Activated naive CD4-positive, alpha-beta T cell treated with Interleukin-2 at 50 U/mL for 16 hours (primary cell): ENCODE results near the gene CTU2.
A peak's percentile ranks its signal among the peaks of the same experiment; 100 is the strongest.

Experiments
- DNase-seq: peaks from one replicate; pipeline ENCODE4 v3.0.0-alpha.2; 2020

Gene CTU2

DNA sequence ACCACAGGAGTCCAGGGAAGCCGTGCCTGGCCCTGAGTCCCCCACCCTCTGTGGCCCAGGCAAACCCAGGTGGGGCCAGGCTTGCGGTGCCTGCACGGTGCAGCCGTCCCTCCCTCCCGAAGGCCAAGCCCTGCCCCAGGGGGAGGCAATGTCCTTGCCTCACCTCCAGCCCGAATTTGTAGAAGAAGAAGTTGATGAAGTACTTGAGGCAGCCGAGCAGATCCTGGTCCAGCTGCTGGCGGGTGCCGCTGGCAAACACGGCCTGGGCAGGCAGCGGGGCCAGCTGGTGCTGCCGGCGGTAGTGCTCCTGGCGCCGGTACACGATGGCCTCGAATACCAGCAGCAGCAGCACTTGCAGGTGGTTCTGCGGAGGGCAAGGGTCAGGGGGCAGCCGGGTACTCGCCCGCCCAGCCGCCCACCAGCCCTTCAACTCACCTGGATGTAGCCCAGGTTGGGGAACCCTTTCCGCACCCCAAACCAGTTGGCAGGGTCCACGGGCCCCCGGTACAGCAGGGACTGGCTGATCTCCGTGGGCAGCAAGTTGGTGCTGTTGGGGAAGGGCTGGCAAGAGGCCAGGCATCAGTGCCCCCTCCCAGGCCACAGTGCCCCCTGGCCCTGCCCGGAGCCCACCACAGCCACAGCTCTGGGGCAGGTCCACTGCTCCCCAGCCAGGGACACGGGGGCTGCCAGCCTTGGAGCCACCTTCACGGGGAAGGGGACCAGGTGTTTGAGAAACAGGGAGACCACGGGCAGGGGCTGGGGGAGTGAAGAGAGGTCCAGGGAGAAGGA, 26.1 kb downstream of the CTU2 start:
- no peak for DNase-seq

DNA sequence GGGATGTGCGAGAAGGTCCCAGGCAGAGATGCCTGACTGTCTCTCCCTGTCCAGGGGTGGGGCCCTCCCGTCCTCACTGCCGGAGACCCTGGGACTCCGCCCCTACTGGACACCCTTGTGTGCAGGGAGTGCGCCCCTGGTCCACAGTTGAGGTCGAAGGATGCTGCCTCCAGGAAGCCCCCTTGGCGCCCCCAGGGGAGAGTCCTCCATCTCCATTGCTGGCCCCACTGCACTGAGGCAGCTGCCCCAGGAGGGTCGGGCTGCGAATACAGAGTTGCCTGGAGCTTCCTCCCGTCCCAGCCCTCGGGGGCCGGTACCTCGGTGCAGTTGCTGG, 26.6 kb downstream of the CTU2 start:
- no peak for DNase-seq

DNA sequence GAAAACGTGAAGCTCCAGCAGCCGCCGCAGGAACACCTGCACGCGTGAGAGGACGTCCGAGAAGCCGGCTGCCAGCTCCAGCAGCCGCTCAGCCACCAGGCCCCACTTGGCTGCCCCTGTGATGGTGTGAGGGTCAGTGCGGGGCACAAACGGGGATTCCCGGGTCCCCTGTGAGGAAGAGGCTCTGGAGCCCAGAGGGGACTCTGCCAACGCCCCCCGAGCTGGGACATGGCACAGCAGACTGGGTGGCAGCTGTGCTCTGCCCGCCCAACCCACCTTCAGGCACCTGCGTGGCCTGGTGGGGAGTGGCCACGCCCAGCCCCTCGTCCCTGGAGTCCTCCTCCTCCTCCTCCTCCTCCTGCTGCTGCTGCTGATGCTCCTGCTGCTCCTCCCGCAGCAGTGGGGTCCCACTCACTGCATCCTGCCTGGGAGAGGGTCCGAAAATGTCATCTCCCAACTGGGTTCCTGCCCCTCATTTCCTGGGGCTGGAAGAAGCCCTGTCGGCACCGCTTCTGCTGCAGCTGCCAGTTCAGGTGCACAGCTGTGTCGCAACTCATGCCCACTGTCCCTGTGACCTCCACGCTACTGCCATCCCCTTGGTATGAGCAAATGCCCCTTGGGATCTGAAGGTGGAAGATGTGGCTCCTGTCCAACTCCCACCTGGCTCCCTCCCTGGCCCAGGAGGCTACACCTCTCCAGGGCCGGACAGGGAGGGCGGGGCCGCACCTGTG, 27.5 kb downstream of the CTU2 start:
- no peak for DNase-seq

DNA sequence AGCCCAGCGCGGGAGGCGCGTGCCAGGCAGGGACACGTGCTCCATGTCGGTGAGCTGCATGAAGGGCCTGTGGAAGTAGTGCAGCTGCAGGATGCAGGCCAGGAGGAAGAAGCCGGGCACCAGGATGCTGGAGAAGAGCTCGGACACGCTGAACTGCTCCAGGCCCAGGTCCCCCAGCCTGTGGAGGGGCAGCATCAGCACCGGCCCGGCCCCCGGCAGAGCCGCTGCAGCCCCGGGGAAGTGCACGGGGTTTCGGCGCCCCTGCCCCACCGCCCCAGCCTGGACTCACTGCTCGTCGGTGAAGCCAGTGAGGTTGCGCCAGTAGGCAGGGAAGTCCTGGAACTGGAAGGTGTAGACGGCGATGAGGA, 28.0 kb downstream of the CTU2 start:
- DNase-seq = no peak

DNA sequence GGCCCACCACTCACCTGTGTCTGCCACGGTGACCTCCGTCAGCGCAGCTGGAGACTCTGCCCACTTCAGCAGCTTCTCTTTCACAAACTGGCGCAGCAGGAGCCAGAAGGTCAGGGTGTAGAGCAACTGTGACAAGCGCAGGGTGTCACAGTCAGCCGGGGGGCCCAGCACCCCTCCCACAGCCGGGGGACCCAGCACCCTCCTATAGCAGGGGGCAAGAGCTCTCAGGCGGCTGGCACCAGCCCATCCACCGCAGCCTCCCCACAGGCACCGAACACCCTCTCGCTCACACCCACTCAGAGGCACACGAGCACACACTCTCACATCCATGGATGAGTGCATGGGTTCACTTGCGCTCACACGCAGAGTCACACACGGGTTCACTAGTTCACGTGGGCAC, 28.8 kb downstream of the CTU2 start:
- no peak for DNase-seq

DNA sequence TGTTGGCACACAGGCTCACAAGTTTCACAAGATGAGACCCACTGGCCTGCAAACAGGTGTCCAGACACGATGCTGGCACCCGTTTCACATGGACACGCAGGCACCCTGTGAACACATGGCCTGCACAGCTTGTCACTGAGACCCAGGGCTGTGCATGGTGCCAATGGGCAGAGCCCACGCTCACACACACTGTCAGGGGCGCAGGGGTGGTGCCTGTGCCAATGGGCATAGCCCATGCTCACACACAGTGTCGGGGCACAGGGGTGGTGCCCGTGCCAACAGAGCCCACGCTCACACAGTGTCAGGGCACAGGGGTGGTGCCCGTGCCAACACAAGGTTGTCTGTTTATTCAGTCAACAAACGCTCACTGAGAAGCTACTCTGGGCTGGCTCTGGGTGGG, 29.3 kb downstream of the CTU2 start:
- DNase-seq = no peak

DNA sequence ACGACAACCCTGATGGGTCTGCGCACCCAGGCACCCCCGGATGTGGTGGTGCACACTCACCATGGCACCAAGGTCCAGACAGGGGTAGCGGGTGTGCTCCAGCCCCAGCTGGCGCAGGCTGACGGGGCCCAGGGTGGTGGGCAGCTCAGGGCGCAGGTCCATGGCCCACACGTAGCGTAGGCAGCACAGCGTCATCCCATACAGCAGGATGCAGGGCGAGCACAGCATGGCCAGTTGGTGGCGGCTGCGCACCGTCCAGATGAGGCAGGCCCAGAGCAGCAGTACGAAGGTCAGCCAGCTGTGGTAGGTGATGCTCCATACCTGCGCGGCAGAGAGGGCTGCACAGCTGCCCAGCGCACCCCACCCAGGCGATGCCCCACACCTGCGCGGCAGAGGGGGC, 29.8 kb downstream of the CTU2 start:
- no peak for DNase-seq

DNA sequence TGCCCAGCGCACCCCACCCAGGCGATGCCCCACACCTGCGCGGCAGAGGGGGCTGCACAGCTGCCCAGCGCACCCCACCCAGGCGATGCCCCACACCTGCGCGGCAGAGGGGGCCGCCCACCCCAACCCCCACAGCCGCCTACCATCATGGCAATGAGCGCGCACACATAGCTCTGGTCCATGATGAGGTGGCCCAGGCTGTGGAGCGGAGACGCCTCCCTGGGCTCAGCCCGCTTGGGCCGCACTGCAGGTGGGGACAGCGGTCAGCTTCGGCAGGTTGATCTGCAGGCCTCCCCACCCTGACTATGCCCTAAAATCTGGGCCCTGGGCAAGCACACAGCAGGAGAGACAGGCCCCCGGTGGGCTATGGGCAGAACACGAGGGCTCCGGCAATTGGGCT, 30.2 kb downstream of the CTU2 start:
- DNase-seq = no peak

DNA sequence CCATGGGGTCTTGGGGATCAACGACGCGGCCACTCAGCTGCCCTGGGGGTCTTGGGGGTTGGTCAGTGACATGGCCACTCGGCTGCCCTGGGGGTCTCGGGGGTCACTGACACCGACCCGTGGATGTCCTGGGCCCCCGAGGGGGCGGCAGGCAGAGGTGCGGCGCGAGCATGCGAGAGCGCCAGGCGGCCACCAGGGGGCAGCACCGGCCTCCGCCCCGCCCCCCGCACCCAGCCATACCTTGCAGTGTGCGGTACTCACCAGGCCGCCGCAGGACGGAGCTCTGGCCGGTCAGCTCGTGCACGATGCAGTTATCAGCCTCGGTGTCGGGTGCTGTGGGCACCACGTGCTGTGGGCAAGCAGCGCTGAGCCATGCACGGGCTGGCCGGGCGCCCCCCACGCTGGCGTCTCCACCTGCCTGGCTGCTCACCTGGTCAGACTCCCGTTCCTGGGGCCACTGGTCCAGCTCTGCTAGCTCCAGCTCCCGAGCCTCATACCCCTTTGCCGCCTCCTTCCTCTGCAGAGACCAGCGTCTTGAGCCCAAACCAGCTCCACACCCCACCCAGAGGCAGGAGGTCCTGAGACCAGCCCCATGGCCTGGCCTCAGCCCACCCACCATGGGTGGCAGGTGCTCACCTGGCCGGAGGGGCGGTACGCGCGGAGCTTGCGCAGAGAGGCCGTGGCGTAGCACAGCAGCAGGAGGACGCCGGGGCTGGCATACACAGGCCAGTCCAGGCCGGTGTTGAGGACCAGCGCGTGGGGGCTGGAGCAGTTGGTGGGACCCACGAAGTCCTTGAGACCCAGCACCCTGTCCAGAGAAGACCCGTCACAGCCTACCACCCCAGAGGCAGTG, 31.2 kb downstream of the CTU2 start:
- peak; percentile 68 for DNase-seq

DNA sequence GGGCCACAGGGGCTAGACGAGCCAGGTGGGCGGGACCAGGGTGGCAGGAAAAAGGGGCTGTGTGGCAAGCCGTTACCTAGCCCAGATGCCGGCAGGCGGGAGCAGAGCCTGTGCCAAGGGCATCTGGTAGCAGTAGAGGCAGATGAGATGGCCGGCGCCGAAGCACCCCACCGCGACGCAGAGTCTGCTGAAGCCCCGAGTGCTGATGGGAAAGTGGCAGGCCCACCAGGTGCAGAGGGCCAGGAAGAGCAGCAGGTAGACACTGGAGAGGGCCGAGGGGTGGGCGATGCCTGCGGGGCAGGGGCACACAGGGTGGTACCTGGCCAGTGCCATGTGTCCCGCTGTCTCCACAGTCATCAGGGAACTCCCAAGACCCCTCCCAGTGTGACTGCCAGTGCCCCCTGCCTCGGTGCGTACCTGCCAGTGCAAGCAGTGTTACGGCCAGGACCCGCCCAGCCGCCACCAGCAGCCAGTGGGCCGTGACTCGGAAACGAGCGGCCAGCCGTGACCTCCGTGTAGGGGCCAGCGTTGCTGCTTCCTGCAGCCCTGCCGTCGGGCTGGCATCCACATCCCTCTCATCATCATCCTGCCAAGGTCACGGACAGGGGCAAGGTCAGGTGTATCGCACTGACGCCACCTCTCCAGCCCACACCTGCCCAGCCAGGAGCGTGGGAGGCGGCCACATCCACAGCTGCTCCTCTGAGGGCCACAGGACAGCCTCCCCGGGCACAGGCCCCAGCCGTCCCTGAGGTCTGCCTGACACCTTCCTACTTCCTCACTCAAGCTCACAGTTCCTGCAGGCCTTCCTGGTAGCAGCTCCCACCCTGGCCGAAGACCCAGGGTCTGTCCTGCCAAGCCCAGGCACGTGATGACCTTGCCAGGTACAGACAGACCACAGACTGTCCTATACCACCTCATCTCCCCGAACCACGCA, 32.1 kb downstream of the CTU2 start:
- DNase-seq = no peak

DNA sequence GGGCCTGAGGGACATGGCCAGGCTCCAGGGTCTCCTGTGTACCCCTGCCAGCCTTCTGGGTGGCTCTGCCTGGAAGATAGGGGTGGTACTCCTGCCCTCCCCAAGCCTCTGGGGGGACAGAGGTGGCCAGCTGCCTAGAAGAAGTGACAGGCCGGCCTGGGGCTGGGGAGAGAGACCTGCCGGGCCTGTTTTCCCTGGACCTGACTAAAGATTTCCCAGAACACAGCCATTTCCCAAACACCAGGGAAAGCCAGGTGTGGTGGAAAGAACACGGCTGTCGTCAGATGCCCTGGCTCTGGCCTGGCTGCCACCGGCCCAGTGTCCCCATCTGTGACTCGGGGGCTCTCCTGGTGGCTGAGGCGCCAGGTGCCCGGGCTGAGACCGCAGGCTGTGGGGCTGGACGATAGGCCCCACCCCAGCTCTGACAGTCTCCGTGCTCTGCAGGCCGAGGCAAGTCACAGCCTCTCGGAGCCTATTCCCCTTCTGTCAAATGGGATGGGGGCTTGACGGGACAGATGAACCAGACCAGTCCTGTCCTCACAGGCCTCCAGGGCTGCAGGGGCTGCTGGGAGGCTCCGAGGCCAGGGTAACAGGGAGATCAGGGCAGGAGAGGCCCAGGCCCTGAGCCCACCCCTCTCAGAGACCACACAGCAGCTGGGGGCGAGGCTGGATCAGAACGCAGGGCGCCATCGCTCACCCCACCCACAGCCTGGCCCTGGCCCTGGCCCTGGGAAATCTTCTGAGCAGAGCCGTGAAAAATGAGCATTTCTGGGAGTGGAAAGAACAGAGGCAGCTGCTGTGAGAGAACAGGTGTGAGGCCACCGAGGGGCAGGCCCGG, 33.1 kb downstream of the CTU2 start:
- DNase-seq = no peak

DNA sequence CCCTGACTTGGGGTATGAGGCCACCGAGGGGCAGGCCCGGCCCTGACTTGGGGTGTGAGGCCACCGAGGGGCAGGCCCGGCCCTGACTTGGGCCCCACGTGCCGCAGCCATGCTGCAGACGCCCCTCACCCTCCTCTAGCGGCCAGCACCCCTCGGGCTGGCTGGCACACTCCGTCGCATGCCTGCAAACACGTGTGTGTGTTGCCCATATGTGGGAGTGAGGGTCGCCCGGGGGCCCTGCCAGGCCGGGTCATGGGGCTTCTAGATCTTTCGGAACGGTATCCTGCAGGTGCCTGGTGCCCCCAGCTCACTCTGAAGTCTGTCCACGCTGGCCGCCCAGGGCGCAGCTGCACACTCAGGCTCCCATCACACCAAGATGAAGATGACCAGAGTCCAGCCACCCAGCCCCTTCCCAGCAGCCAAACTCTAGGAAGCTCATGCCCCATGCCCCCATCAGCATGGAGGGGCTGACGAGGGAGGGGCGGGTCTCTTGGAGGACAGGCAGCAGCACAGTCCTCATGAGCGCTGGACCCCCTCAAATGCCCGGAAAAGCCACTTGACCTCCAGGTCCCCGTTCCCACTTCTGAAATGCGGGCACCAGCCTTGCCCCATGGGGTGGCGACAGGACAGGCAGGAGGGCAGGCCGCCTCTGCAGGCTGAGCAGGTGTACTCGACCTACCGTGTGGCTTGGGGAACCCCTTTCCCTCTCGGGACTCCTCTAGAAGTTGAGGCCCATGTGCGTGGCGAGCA, 33.8 kb downstream of the CTU2 start:
- no peak for DNase-seq

DNA sequence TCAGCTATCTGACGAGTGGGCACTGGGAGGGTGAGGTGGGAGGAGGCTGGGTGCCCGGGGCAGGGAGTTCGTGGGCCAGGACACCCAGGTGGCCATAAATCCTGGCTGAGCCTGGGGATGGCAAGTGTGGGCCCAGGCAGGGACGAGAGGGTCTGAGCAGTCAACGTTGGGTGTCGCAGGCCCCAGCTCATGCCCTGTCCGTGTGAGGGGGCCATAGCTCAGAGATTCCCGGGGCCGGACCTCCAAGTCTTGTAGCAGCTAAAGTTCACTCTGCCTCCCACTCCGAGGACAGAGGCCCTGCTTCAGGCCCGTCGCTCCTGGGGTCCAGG, 34.4 kb downstream of the CTU2 start:
- no peak for DNase-seq

DNA sequence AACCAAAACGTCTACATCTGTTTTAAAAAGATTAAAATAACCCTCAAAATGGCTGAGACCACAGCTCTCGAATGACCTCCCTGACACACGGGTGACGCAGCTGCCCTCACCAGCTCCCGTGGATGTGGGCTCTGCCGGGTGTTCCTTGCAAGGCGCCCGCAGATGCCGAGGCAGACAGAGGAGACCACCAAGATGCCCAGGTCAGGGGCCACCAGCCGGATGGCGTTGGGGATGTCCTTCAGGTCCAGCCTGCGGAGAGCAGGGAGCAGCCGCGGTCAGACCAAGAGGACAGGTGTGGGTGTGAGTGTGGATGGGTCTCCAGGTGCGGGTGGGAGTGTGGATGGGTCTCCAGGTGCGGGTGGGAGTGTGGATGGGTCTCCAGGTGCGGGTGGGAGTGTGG, 35.1 kb downstream of the CTU2 start:
- no peak for DNase-seq

DNA sequence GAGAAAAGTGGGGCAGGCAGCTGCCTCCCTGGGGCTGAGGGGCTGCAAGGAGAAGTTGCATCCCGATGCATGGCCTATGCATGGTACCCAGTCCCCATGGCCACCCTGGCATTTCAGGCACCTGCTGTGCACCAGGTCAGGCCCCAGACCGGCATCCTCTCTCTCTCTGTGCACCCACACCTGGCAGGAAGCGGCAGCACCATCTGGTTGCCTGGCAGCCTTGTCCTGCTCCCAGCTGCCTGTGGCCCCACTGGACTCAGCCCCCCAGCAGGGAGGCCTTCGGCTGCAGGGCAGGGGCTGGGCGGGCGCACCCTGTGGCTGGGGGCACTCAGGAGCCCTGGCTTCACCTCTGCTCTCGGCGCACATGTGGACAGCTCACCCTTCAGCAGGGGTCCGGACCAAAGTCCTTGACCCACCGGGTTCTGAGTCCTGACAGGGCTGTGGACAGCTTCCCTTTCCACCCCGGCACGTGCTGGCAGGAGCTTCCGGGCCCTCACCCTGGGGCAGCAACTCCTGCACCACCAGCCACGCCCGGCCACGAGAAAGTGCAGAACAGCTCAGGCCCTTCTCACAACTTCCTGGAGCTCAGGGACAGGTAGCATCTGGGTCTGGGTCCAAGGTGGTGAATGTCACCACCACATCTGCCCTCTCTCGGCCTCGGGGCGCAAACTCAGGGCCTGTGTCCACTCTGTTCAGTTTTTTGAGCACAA, 36.7 kb downstream of the CTU2 start:
- DNase-seq = no peak

DNA sequence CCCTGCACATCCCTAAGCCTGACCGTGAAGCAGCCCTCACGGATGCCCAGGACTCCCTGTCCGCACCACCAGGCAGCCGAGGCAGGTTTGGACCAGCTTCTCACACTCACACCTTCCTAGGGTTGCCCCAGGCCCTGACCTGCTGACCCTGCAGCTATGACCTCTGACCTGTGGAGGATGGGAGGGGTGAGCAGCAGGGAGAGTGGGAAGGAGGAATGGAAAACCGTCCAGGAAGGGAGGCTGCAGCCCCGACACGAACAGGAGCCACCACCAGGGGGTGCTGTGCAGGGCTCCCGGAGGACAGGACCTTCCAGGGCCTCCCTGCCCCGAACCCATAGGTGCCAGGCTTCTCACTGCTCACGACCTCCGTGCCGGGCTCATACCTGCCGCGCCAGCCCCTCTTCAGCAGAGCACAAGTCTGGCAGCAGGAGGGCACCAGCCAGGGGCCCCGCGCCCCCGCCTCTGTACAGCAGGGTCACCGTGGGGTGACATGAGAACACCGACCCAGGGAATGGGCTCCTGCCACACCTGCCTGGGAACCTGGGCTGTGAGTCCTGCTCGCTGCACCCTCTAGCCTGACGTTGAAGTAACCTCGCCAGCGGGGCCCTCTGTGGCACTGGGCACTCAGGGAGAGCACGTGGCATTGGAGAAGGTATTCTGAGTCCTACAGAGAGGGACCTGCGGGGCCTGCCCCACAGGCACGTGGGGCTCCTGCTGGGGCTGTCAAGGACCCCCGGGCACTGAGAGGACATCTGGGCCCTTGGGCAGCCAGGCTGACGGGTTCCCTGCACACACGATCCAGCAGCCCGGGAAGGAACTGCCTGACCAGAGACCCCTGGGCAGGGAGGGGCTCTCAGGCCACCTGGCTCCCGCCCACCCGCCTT, 37.6 kb downstream of the CTU2 start:
- peak; percentile 76 for DNase-seq

DNA sequence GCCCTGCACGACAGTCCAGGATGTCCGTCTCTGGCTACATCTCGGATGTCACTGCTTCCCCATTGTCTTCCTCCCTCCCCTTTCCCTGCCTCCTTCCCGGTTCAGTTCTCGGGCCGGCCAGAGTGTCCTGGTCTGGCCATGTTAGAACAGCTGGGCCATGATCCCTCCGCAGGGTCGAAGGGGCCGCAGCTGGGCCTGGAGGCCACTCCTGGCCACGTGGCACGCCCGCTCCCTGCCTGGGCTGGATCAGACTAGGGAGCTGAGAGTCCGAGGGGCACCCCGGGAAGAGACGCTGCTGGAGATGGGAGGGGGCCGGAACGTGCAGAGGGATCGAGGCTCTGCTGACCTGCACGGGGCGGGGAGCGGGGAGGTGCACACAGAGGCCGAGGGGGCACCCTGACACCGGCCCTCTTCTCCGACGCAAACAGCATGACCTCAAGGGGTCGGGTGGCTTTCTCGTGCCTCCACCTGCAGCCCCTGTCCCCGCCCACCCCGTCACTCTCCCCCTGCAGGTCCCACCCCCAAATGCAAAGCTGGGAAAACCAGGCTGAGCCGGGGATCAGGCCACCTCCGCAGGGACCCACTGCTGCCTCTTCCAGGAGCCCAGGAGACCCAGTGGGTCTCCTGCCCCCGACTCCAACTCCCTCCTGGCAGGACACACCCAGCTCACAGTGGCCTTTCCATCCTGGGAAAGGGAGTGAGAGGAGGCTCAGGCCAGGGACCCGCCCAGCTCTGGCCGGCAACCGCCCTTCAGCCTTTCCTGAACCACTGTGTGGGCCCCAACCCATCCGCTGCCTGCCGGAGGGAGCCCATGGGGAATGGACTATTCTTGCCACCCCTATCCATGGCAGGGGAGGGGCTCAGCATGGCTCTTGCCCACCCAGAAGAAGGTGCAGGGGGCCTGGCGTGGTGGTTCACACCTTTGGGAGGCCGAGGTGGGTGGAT, 38.5 kb downstream of the CTU2 start:
- DNase-seq = no peak

DNA sequence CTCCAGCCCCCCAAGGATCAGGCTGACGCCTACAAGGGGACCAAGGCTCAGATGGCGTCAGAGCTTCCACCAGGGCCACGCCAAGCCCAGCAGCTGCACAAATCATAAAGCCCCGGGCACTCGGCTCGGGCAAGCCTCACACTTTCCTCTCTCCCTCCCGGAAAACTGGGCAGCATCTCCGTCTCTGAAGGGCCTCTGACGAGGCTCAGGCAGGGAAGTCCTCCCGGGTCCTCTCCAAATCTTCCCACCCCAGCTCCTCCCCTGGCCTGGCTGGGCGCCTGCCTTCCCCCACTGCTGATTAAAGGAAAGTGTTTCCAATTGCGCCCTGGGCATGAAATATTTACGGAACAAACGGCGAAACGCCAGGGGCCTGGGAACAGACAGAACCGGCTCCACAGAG, 40.2 kb downstream of the CTU2 start:
- no peak for DNase-seq
